ENCODE measurements around the gene RHOC. TPM values are rescaled to one million over a fixed set of nuclear protein-coding genes. Genes with fewer than 3 reads are reported as not detected.

RHOC gene
- total and polyA plus RNA-seq, 3 experiments from 2014 or later: 20.3 to 53.2 (median 23.0) TPM

DNA sequence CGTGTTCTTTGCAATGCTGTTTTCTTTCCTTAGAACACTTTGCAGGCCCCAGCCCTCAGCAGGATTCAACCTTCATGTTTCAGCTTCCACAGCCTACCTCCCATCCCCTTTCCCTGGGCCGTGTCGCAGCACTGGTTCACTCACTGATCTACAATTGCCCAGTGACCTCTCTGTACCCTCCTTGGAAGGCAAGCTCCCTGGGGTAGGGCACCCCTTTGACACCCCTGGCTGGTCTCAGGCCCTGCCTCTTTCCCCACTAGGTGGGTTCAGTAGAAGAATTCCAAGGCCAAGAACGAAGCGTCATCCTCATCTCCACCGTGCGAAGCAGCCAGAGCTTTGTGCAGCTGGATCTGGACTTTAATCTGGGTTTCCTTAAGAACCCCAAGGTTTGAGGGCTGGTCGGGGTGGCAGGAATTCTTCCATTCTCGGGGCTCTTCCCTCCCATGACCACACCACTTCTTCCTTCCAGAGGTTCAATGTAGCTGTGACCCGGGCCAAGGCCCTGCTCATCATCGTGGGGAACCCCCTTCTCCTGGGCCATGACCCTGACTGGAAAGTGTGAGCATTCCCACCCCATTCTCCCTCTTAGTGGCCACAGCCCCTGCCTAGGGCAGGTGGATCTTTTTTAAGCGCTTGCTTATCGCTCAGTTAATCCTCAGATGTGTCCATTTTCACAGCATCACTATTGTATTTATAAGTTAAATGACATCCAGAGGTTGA lies 7.3 kb downstream of the RHOC start:
- H3K9me3 Mint-ChIP-seq: no peaks in the 10 kb centered on the region
- Histone ChIP-seq H3K4me1 (ENCODE audit: insufficient read depth, low read length) (peaks cover 27% of the 10 kb centered on the region), H3K27ac (ENCODE audit: low read depth, low read length) (peak overlapping the region; percentile 86), H3K36me3 (ENCODE audit: insufficient read depth, low read length) (peaks cover 21% of the 10 kb centered on the region), H3K4me3 (ENCODE audit: low read length) (no peak overlapping the region), H3K27me3 (ENCODE audit: insufficient read depth, low read length, poor library complexity, severe bottlenecking) (no peaks in the 10 kb centered on the region), H3K9me3 (ENCODE audit: low read length) (no peaks in the 10 kb centered on the region)
- CTCF ChIA-PET: interaction anchor here (1.0 to 2.3 kb wide), 5 partner anchors 10 to 35 kb away, joined by 3 to 7 read pairs (median 5); partner anchors contain the start of genes MOV10 and PPM1J
- peaks cover 0 to 58% (median 4%) of the 10 kb centered on the region in 3 donors for H3K36me3 Mint-ChIP-seq
- POLR2A ChIA-PET: no interaction called here
- peak overlapping the region; percentile 52 to 96 (median 83) for H3K27ac Mint-ChIP-seq
- no peak overlapping the region for H3K4me3 Mint-ChIP-seq
- peaks cover 40 to 52% (median 45%) of the 10 kb centered on the region in 3 donors for H3K4me1 Mint-ChIP-seq
- no peaks in the 10 kb centered on the region for H3K27me3 Mint-ChIP-seq
- DNase-seq: peak in 1 of 5 donors; percentile 20

DNA sequence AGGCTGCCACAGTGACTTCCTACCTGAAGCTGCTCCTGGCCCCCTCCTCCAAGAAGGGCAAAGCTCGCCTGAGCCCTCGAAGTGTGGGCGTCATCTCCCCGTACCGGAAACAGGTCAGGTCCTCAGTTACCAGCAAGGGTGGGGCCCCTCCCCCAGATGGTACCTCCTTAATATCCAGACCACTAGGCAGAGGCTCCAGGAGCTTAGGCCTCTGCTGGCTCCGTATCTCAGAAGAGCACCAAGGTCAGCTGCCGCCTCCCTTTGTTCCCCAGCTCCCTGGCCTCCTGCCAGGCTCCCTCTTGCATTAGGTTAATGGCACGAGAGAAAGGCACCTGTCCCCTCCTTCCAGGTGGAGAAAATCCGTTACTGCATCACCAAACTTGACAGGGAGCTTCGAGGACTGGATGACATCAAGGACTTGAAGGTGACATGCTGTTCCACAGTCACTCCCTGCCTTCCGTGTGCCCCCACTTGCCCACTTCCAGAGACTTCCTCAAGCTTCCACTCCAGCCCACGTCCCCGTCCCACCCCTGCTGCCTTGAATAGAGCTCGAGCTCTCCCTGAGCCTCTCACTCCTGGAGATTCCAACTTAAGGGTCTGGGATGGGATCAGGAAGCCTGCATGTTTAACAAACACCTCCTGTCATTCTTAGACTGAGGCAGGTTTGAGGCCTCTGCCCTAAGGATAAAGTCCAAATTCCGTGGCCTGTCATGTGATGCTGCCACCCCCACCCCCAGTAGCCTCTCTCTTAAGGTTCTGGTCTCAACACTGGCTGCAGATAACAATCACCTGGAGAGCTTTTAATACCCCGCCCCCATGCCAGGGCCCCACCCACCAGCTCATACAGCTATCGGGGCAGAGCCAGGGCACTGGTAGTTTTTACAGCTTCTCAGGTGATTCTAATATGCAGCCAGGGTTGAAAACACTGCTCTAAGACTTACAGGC lies 8.3 kb downstream of the RHOC start:
- no peaks in the 10 kb centered on the region for H3K9me3 ChIP-seq (ENCODE audit: low read length)
- H3K36me3 Mint-ChIP-seq: peaks cover 0 to 68% (median 4%) of the 10 kb centered on the region in 3 donors
- CTCF ChIA-PET: interaction anchor here (1.4 to 2.3 kb wide), 4 partner anchors 16 to 197 kb away, joined by 4 to 7 read pairs (median 5); partner anchors contain the start of genes MOV10 and PPM1J
- POLR2A ChIA-PET: interaction anchor here (0.5 kb wide), 1 partner anchor 16 kb away, joined by 3 read pairs; no protein-coding TSS in a partner anchor
- no peaks in the 10 kb centered on the region for H3K27me3 ChIP-seq (ENCODE audit: insufficient read depth, low read length, poor library complexity, severe bottlenecking)
- H3K4me3 Mint-ChIP-seq: no peak overlapping the region
- no peaks in the 10 kb centered on the region for H3K9me3 Mint-ChIP-seq
- H3K4me1 ChIP-seq (ENCODE audit: insufficient read depth, low read length): peaks cover 19% of the 10 kb centered on the region
- no peak overlapping the region for H3K4me3 ChIP-seq (ENCODE audit: low read length)
- H3K36me3 ChIP-seq (ENCODE audit: insufficient read depth, low read length): peaks cover 21% of the 10 kb centered on the region
- DNase-seq: peak in 1 of 5 donors; percentile 47
- H3K27ac Mint-ChIP-seq: peak overlapping the region; percentile 12 to 93 (median 64)
- peak overlapping the region; percentile 86 for H3K27ac ChIP-seq (ENCODE audit: low read depth, low read length)
- H3K4me1 Mint-ChIP-seq: peaks cover 33 to 43% (median 36%) of the 10 kb centered on the region in 3 donors
- no peaks in the 10 kb centered on the region for H3K27me3 Mint-ChIP-seq

DNA sequence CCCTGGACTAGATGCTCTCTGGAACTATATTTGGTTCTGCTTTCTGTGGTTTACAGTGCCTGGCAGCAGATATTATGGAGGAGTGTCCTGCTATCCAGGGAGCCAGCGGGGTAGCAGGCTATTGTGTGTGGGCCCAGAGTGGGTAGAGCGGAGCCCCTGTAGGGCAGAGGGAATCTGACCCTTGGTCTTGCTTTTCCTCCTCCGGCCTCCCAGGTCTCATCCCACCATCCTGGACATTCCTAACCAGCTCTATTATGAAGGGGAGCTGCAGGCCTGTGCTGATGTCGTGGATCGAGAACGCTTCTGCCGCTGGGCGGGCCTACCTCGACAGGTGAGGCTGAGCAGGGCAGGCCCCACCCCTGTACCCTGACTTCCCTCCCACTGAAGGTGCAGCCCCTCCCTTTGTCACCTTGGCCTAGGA lies 9.1 kb downstream of the RHOC start:
- H3K4me1 ChIP-seq (ENCODE audit: insufficient read depth, low read length): peaks cover 19% of the 10 kb centered on the region
- H3K27ac Mint-ChIP-seq: peak overlapping the region in 3 of 8 donors; percentile 29 to 43 (median 38)
- peaks cover 25% of the 10 kb centered on the region for H3K36me3 ChIP-seq (ENCODE audit: insufficient read depth, low read length)
- H3K4me1 Mint-ChIP-seq: peaks cover 30 to 42% (median 31%) of the 10 kb centered on the region in 3 donors
- H3K27ac ChIP-seq (ENCODE audit: low read depth, low read length): no peak overlapping the region
- ChIA-PET POLR2A (interaction anchor here (0.5 kb wide), 1 partner anchor 15 kb away, joined by 3 read pairs; no protein-coding TSS in a partner anchor), CTCF (interaction anchor here (1.4 to 1.6 kb wide), 2 partner anchors 17 to 196 kb away, joined by 5 read pairs; partner anchors contain the start of gene PPM1J)
- no peaks in the 10 kb centered on the region for H3K27me3 Mint-ChIP-seq
- no peak overlapping the region for H3K4me3 Mint-ChIP-seq
- peaks cover 0 to 73% (median 8%) of the 10 kb centered on the region in 3 donors for H3K36me3 Mint-ChIP-seq
- H3K4me3 ChIP-seq (ENCODE audit: low read length): no peak overlapping the region
- H3K9me3 Mint-ChIP-seq: no peaks in the 10 kb centered on the region
- H3K27me3 ChIP-seq (ENCODE audit: insufficient read depth, low read length, poor library complexity, severe bottlenecking): no peaks in the 10 kb centered on the region
- DNase-seq: no peak
- H3K9me3 ChIP-seq (ENCODE audit: low read length): no peaks in the 10 kb centered on the region

DNA sequence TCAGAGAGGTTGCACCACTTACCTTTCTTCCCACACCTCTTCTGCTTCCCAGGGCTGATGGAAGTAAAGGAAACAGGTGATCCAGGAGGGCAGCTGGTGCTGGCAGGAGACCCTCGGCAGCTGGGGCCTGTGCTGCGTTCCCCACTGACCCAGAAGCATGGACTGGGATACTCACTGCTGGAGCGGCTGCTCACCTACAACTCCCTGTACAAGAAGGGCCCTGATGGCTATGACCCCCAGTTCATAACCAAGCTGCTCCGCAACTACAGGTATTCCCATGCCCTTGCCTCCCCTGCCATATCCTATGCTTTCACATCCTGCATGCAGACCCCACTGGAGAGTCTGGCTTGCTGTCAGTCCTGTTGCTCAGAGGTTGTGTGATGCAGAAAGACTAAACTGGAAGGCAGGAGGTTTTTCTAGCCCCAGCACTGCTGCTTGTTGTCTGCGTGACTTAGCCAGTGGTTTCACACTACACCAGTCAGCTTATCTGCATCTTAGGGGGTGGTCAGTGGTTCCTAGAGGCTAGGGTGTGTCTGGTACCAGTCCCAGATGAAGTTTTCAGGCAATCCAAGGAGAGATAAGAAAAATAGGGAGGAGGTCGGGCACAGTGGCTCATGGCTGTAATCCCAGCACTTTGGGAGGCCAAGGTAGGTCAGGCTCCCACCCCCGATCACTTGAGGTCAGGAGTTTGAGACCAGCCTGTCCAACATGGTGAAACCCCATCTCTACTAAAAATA lies 10.2 kb downstream of the RHOC start:
- no peak overlapping the region for H3K4me3 ChIP-seq (ENCODE audit: low read length)
- no peaks in the 10 kb centered on the region for H3K9me3 Mint-ChIP-seq
- H3K36me3 Mint-ChIP-seq: peaks cover 0 to 83% (median 17%) of the 10 kb centered on the region in 3 donors
- H3K27me3 ChIP-seq (ENCODE audit: insufficient read depth, low read length, poor library complexity, severe bottlenecking): no peaks in the 10 kb centered on the region
- no peak overlapping the region for H3K4me3 Mint-ChIP-seq
- H3K27ac Mint-ChIP-seq: peak overlapping the region in 4 of 8 donors; percentile 26 to 81 (median 30)
- no peak for DNase-seq
- H3K9me3 ChIP-seq (ENCODE audit: low read length): no peaks in the 10 kb centered on the region
- H3K27me3 Mint-ChIP-seq: no peaks in the 10 kb centered on the region
- peaks cover 20 to 32% (median 26%) of the 10 kb centered on the region in 3 donors for H3K4me1 Mint-ChIP-seq
- POLR2A ChIA-PET: no interaction called here
- peaks cover 17% of the 10 kb centered on the region for H3K4me1 ChIP-seq (ENCODE audit: insufficient read depth, low read length)
- CTCF ChIA-PET: interaction anchor here (0.8 kb wide), 1 partner anchor 12 kb away, joined by 3 read pairs; no protein-coding TSS in a partner anchor
- H3K36me3 ChIP-seq (ENCODE audit: insufficient read depth, low read length): peaks cover 31% of the 10 kb centered on the region
- H3K27ac ChIP-seq (ENCODE audit: low read depth, low read length): no peak overlapping the region

DNA sequence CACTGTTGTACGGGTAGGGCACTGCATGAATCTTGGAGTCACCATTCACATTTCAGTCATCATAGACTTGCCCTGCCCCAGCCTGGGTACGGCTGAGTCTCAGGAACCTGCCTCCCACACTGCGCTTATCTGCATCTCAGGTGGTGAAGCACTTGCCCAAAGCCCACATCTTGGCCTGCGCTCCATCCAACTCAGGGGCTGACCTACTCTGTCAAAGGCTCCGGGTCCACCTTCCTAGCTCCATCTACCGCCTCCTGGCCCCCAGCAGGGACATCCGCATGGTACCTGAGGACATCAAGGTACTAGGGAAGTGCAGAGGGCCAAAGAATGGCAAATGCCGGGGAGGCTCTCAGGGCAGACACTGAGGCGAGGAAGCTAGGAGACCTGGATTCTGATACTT lies 11.7 kb downstream of the RHOC start:
- POLR2A ChIA-PET: no interaction called here
- H3K36me3 ChIP-seq (ENCODE audit: insufficient read depth, low read length): peaks cover 37% of the 10 kb centered on the region

DNA sequence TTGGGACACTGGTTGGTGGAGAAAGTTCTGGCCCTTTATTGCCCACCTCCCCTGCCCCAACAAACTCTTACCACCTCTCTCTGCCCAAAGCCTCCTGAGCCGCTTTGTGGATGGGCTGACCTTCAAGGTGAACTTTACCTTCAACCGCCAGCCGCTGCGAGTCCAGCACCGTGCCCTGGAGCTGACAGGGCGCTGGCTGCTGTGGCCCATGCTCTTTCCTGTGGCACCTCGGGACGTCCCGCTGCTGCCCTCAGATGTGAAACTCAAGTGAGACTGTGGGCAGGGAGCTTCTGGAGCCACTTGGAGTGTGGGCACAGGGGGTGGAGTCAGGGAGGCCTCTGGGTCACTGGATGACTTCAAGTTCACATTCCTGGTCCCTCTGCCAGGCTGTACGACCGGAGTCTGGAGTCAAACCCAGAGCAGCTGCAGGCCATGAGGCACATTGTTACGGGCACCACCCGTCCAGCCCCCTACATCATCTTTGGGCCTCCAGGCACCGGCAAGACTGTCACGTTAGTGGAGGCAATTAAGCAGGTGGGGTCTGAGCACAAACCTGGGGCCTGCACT lies 12.5 kb downstream of the RHOC start:
- Mint-ChIP-seq H3K27ac (no peak overlapping the region), H3K4me3 (no peak overlapping the region), H3K36me3 (peaks cover 0 to 89% (median 19%) of the 10 kb centered on the region in 3 donors), H3K27me3 (no peaks in the 10 kb centered on the region), H3K4me1 (peaks cover under 1 to 9% (median 3%) of the 10 kb centered on the region in 3 donors), H3K9me3 (no peaks in the 10 kb centered on the region)
- ChIA-PET POLR2A (no interaction called here), CTCF (no interaction called here)
- no peak for DNase-seq
- H3K4me1 ChIP-seq (ENCODE audit: insufficient read depth, low read length): no peaks in the 10 kb centered on the region
- no peak overlapping the region for H3K4me3 ChIP-seq (ENCODE audit: low read length)
- H3K9me3 ChIP-seq (ENCODE audit: low read length): no peaks in the 10 kb centered on the region
- H3K27ac ChIP-seq (ENCODE audit: low read depth, low read length): no peak overlapping the region
- H3K36me3 ChIP-seq (ENCODE audit: insufficient read depth, low read length): peaks cover 43% of the 10 kb centered on the region
- H3K27me3 ChIP-seq (ENCODE audit: insufficient read depth, low read length, poor library complexity, severe bottlenecking): no peaks in the 10 kb centered on the region

More for the DNA sequence above, 11.7 kb downstream of the RHOC start:
- Mint-ChIP-seq H3K27me3 (no peaks in the 10 kb centered on the region), H3K4me3 (no peak overlapping the region), H3K36me3 (peaks cover 0 to 88% (median 19%) of the 10 kb centered on the region in 3 donors), H3K9me3 (no peaks in the 10 kb centered on the region), H3K4me1 (peaks cover 5 to 18% (median 11%) of the 10 kb centered on the region in 3 donors), H3K27ac (peak overlapping the region in 1 of 8 donors; percentile 69)
- H3K4me3 ChIP-seq (ENCODE audit: low read length): no peak overlapping the region
- H3K27me3 ChIP-seq (ENCODE audit: insufficient read depth, low read length, poor library complexity, severe bottlenecking): no peaks in the 10 kb centered on the region
- no peak overlapping the region for H3K27ac ChIP-seq (ENCODE audit: low read depth, low read length)
- peaks cover 2% of the 10 kb centered on the region for H3K4me1 ChIP-seq (ENCODE audit: insufficient read depth, low read length)
- H3K9me3 ChIP-seq (ENCODE audit: low read length): no peaks in the 10 kb centered on the region
- no peak for DNase-seq
- CTCF ChIA-PET: no interaction called here

DNA sequence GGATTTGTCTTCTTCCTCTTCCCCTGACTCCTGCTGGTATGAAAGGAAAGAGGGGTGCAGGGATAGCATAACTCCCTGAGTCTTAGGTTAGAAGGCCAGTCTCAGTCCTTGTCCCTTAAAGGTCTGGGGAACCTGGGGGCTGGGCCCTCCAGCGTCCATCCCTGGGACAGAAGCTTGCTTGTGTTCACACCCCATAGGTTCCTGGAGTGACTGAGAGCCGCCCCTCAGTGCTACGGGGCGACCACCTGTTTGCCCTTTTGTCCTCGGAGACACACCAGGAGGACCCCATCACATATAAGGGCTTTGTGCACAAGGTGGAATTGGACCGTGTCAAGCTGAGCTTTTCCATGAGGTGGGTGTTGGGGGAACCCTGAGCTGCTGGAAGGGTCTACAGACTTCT lies 13.1 kb downstream of the RHOC start:
- DNase-seq: no peak
- Mint-ChIP-seq H3K4me1 (peaks cover 0 to 3% (median 1%) of the 10 kb centered on the region in 3 donors), H3K9me3 (no peaks in the 10 kb centered on the region), H3K27me3 (no peaks in the 10 kb centered on the region), H3K27ac (no peak overlapping the region), H3K36me3 (peaks cover 0 to 88% (median 19%) of the 10 kb centered on the region in 3 donors), H3K4me3 (no peak overlapping the region)
- Histone ChIP-seq H3K36me3 (ENCODE audit: insufficient read depth, low read length) (peaks cover 44% of the 10 kb centered on the region), H3K27ac (ENCODE audit: low read depth, low read length) (no peak overlapping the region), H3K27me3 (ENCODE audit: insufficient read depth, low read length, poor library complexity, severe bottlenecking) (no peaks in the 10 kb centered on the region), H3K4me3 (ENCODE audit: low read length) (no peak overlapping the region), H3K4me1 (ENCODE audit: insufficient read depth, low read length) (no peaks in the 10 kb centered on the region), H3K9me3 (ENCODE audit: low read length) (no peaks in the 10 kb centered on the region)
- ChIA-PET POLR2A (no interaction called here), CTCF (interaction anchor here (1.4 kb wide), 1 partner anchor 8 kb away, joined by 3 read pairs; no protein-coding TSS in a partner anchor)

Measured in CD8-positive, alpha-beta memory T cell (primary cell).